K562 (cell line): ENCODE measurements around the gene RGS7. TPM values are rescaled to one million over a fixed set of nuclear protein-coding genes. Genes with fewer than 3 reads are reported as not detected.

Experiments used
- ATAC-seq: fragments of 200-7000 bp; cut with Tn5 transposase; 3 replicates; pipeline ENCODE4 v1.9.1; 2020; ENCODE audit warnings: moderate library complexity
- BruUV-seq: library from RNA; stranded (reverse); fragments of 400-500 nt; replicated peaks from 2 replicates; lab custom pipeline; 2021; lab: Mats Ljungman, UMichigan
- CTCF ChIA-PET: fragments of 300-600 bp; formaldehyde crosslinking; extraction: SDS; loops from one replicate; lab custom pipeline; 2021; ENCODE audit warnings: low intra/inter-chr PET ratio; lab: Yijun Ruan, JAX
- POLR2A ChIA-PET: fragments of 300-600, 350-650 bp; sonication (Branson Sonifier 250); formaldehyde crosslinking; extraction: SDS; loops from one replicate; lab custom pipeline; 2021; ENCODE audit warnings: antibody characterized with exemption, inconsistent platforms; lab: Yijun Ruan, JAX
- DNase-seq, 4 experiments: peaks; one replicate each; pipeline versions ENCODE4 v3.0.0 to v3.0.0-alpha.2; 2011 to 2018; ENCODE audit warnings: low spot score in 3 of 4, mixed read lengths in 3 of 4; ENCODE audit errors: extremely low read depth in 1 of 4
- FAIRE-seq: peaks from 2 replicates; lab custom pipeline; 2011; peaks lifted over from hg19 to GRCh38; lab: Jason Lieb, UNC
- H2AFZ ChIP-seq: 2 replicates; pipeline ENCODE4 v1.6.0; 2011; ENCODE audit warnings: low read depth, low read length, control low read depth, inconsistent platforms
- H3K27ac ChIP-seq: fragments of 200-600 bp; 3 replicates; pipeline ENCODE4 v1.8.0; 2011; ENCODE audit warnings: low read depth, mild to moderate bottlenecking, control low read depth, inconsistent platforms, low read length, moderate library complexity, mixed read lengths; ENCODE audit errors: extremely low read depth
- H3K27me3 ChIP-seq, 2 experiments: fragments of 300-600 bp in 1 of 2; 2 replicates in 1 of 2; 3 replicates in 1 of 2; pipeline versions ENCODE4 v1.6.0 to v1.8.0; 2011; ENCODE audit warnings: inconsistent platforms in 2 of 2, low read length in 2 of 2, mild to moderate bottlenecking in 1 of 2, mixed read lengths in 1 of 2, moderate library complexity in 1 of 2; ENCODE audit not compliant: control insufficient read depth in 2 of 2, insufficient read depth in 2 of 2
- H3K36me3 ChIP-seq: fragments of 300-600 bp; 3 replicates; pipeline ENCODE4 v1.8.0; 2011; ENCODE audit warnings: mild to moderate bottlenecking, low read length, inconsistent platforms; ENCODE audit not compliant: control insufficient read depth, insufficient read depth
- H3K4me1 ChIP-seq, 2 experiments: fragments of 200-600 bp in 1 of 2; replicated peaks in 1 of 2; 2 replicates in 1 of 2; 3 replicates in 1 of 2; pipeline versions ENCODE4 v1.5.1 to v1.8.0; 2011; ENCODE audit warnings: inconsistent platforms in 2 of 2, low read length in 2 of 2, mild to moderate bottlenecking in 1 of 2, mixed read lengths in 1 of 2, moderate library complexity in 1 of 2; ENCODE audit not compliant: control insufficient read depth in 2 of 2, insufficient read depth in 2 of 2
- H3K4me2 ChIP-seq: 2 replicates; pipeline ENCODE4 v1.6.1; 2011; ENCODE audit warnings: low read length, control low read depth, inconsistent platforms, mixed read lengths; ENCODE audit not compliant: insufficient read depth
- H3K4me3 ChIP-seq: fragments of 200-600 bp; sonication (generic), shearing (Covaris generic); 2 replicates; pipeline ENCODE4 v1.5.1; 2016; ENCODE audit warnings: control low read depth, inconsistent platforms
- H3K79me2 ChIP-seq: fragments of 200-600 bp; 3 replicates; pipeline ENCODE4 v1.8.0; 2011; ENCODE audit warnings: low read length, inconsistent platforms; ENCODE audit not compliant: control insufficient read depth, insufficient read depth
- H3K9ac ChIP-seq, 2 experiments: 2 replicates each; pipeline versions ENCODE4 v1.6.0 to v1.6.1; 2011; ENCODE audit warnings: low read depth in 2 of 2, low read length in 2 of 2, control low read depth in 1 of 2, inconsistent platforms in 1 of 2, mild to moderate bottlenecking in 1 of 2, mixed read lengths in 1 of 2; ENCODE audit not compliant: insufficient read depth in 1 of 2
- H3K9me1 ChIP-seq: one replicate; pipeline ENCODE4 v1.6.0; 2011; ENCODE audit warnings: inconsistent platforms, mild to moderate bottlenecking, low read length, moderate library complexity; ENCODE audit not compliant: control insufficient read depth, insufficient read depth
- H3K9me3 ChIP-seq: replicated peaks from 2 replicates; pipeline ENCODE4 v1.5.1; 2011; ENCODE audit warnings: low read depth, low read length, inconsistent platforms; ENCODE audit not compliant: control insufficient read depth, insufficient read depth
- H4K20me1 ChIP-seq: replicated peaks from 2 replicates; pipeline ENCODE4 v1.6.1; 2011; ENCODE audit warnings: low read length, inconsistent platforms, mixed read lengths; ENCODE audit not compliant: control insufficient read depth, insufficient read depth
- ARNT ChIP-seq, 2 experiments: fragments of 450-650 bp; IDR thresholded peaks; 2 replicates each; pipeline ENCODE4 v1.6.1; 2016; ENCODE audit warnings: mild to moderate bottlenecking in 1 of 2
- ATF1 ChIP-seq, 2 experiments: fragments of 450-650 bp in 1 of 2; IDR thresholded peaks; 2 replicates each; pipeline ENCODE4 v1.6.1; 2016; ENCODE audit warnings: missing compliant biosample characterization in 1 of 2, missing genetic modification characterization in 1 of 2
- BACH1 ChIP-seq: fragments of 200-800 bp; sonication (Bioruptor generic); IDR thresholded peaks from 2 replicates; pipeline ENCODE4 v1.6.1; 2016; ENCODE audit warnings: missing genetic modification characterization, missing compliant biosample characterization
- EGR1 ChIP-seq: fragments of 450-650 bp; conservative IDR thresholded peaks from 2 replicates; pipeline ENCODE4 v1.6.1; 2017; ENCODE audit warnings: mild to moderate bottlenecking
- EHMT2 ChIP-seq: fragments of 450-650 bp; IDR thresholded peaks from 2 replicates; pipeline ENCODE4 v1.6.1; 2018; ENCODE audit warnings: antibody characterized with exemption
- GABPB1 ChIP-seq: sonication (generic); formaldehyde crosslinking; IDR thresholded peaks from 2 replicates; pipeline ENCODE4 v1.8.0; 2022; ENCODE audit warnings: mild to moderate bottlenecking, missing genetic modification reagents
- NFE2 ChIP-seq: IDR thresholded peaks from 2 replicates; pipeline ENCODE4 v1.6.1; 2014; ENCODE audit warnings: antibody characterized with exemption, low read depth
- NFYB ChIP-seq: IDR thresholded peaks from 2 replicates; pipeline ENCODE4 v1.6.1; 2011; ENCODE audit warnings: mild to moderate bottlenecking, moderate library complexity; ENCODE audit not compliant: insufficient read length; ENCODE audit errors: extremely low read depth
- SNIP1 ChIP-seq: fragments of 450-650 bp; IDR thresholded peaks from 2 replicates; pipeline ENCODE4 v1.7.1; 2017; ENCODE audit warnings: low read depth, mild to moderate bottlenecking
- TCF3 ChIP-seq: sonication (generic); formaldehyde crosslinking; IDR thresholded peaks from 2 replicates; pipeline ENCODE4 v1.4.0; 2020; ENCODE audit warnings: mild to moderate bottlenecking, missing genetic modification reagents
- TEAD2 ChIP-seq: fragments of 450-650 bp; IDR thresholded peaks from 2 replicates; pipeline ENCODE4 v1.6.1; 2016; ENCODE audit warnings: missing genetic modification characterization, control low read depth, missing compliant biosample characterization
- ZNF24 ChIP-seq: fragments of 450-650 bp; IDR thresholded peaks from 2 replicates; pipeline ENCODE4 v1.6.1; 2016
- ZNF436 ChIP-seq: fragments of 250-450, 450-650 bp; sonication (Bioruptor Pico); formaldehyde crosslinking; IDR thresholded peaks from 2 replicates; pipeline ENCODE4 v1.7.0; 2020; ENCODE audit warnings: mild to moderate bottlenecking
- ZNF696 ChIP-seq: fragments of 250-450 bp; sonication (Bioruptor Pico); conservative IDR thresholded peaks from 2 replicates; pipeline ENCODE4 v1.4.0; 2020; ENCODE audit warnings: mild to moderate bottlenecking, moderate library complexity
- ZNF785 ChIP-seq: fragments of 250-450 bp; sonication (Bioruptor Pico); IDR thresholded peaks from 2 replicates; pipeline ENCODE4 v1.4.0; 2020; ENCODE audit warnings: mild to moderate bottlenecking
- WGBS: fragments of 100-300 bp; shearing (Covaris generic); methylation state at CpG from one replicate; pipeline ENCODE4 v1.1.6; 2016; ENCODE audit warnings: low coverage, mixed read lengths; ENCODE audit not compliant: insufficient coverage; ENCODE audit errors: missing lambda C conversion rate; 5-methylcytosine and 5-hydroxymethylcytosine counted together
- in situ Hi-C: fragments of 300-500 bp; cut with MboI; formaldehyde crosslinking; loops from 4 replicates; pipeline ENCODE4 v1.15.0; 2018; ENCODE audit warnings: inconsistent platforms, mixed read lengths
- intact Hi-C: fragments of 100-400 bp; cut with micrococcal nuclease; formaldehyde crosslinking; loops from 2 replicates; pipeline ENCODE4 v1.14.2; 2022
- polyA plus RNA-seq, 8 experiments: library from polyadenylated mRNA; depleted of rRNA in 4 of 8; stranded (reverse) in 5 of 8; unstranded in 3 of 8; fragments of >200 nt; fragmentation: Nextera tagmentation in 2 of 8; fragmentation: Illumina TruSeq in 1 of 8; extraction: Ambion mirVana in 2 of 8; extraction: Trizol in 1 of 8; gene quantifications; 2 replicates each; pipeline versions ENCODE4 v1.2.1 to v1.2.3, GENCODE V29; 2011 to 2014; ENCODE audit warnings: inconsistent platforms in 1 of 8, missing spikeins in 1 of 8
- total RNA-seq, 7 experiments: library from RNA; depleted of rRNA in 6 of 7; stranded (reverse); fragments of >200 nt in 6 of 7; fragmentation: Illumina TruSeq in 2 of 7; extraction: Trizol in 2 of 7; gene quantifications; 2 replicates each; pipeline versions ENCODE4 v1.2.1 to v1.2.3, GENCODE V29; 2011 to 2021; ENCODE audit warnings: low replicate concordance in 1 of 7
- TF ChIP-seq, protein P1 (sequence below): sonication (generic); formaldehyde crosslinking; IDR thresholded peaks from 2 replicates; pipeline ENCODE4 v1.8.1; 2023; ENCODE audit warnings: mild to moderate bottlenecking, missing genetic modification reagents
- TF ChIP-seq, protein P2 (sequence below): fragments of 450-650 bp; IDR thresholded peaks from 2 replicates; pipeline ENCODE4 v1.6.1; 2016; ENCODE audit warnings: borderline replicate concordance
- TF ChIP-seq, protein P3 (sequence below): fragments of 250-450 bp; sonication (Bioruptor Pico); IDR thresholded peaks from 2 replicates; pipeline ENCODE4 v1.8.0; 2021; ENCODE audit warnings: moderate library complexity, mild to moderate bottlenecking, inconsistent platforms

The RGS7 gene
- total and polyA plus RNA-seq, 9 of the 15 experiments (the other 6 are each of a cell fraction or from before 2014, with no cell fraction given), result not detected

DNA sequence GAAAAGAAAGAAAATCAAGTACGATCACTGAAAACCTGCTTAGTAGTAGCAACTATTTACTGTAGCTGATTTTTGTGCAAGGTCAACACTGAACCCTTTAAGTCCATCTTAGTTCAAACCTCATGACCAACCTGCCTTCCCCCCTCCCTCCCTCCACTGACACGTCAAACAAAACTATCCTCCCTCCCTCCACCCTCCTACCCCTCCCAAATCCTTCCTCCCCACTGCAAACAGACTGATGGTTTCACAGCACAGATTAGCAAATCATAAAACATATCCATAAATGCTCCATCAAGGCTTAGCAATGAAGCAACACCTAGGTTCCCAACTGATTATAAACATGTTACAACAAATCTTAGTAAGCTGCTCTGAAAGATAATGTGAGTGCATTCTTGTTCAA, 580.8 kb downstream of the RGS7 start (continued):
- TF ChIP-seq, protein P1, sequence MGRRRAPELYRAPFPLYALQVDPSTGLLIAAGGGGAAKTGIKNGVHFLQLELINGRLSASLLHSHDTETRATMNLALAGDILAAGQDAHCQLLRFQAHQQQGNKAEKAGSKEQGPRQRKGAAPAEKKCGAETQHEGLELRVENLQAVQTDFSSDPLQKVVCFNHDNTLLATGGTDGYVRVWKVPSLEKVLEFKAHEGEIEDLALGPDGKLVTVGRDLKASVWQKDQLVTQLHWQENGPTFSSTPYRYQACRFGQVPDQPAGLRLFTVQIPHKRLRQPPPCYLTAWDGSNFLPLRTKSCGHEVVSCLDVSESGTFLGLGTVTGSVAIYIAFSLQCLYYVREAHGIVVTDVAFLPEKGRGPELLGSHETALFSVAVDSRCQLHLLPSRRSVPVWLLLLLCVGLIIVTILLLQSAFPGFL (CRISPR knock-in tag), result no peak
- TF ChIP-seq TCF3 (CRISPR knock-in tag), result no peak
- TF ChIP-seq ATF1 (CRISPR knock-in tag; IDR thresholded peaks at IDR 0.05), result no peak
- no peak for TF ChIP-seq ATF1 (tag; IDR thresholded peaks at IDR 0.05)

DNA sequence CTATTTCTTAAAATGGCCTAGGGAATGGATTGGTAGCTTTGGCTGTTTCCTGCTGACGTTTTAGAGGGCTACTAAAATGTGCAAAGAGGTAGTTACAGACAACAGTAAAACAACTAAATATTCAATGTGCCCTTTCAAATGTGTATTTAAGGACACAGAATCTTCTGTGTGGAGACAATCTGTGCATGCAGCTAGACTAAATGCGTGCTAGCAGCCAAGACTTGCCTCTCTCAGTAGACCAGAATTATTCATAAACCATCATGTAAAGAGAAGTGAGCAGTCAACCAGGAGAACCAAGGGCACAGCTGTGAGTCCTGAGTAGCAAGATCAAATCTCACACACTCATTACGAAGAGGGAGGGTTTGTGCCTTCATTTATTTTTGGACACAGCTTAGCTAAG, 584.9 kb downstream of the RGS7 start:
- Histone ChIP-seq H3K4me2 (no peak overlapping the region), H3K4me3 (no peak overlapping the region), H3K9ac (no peak overlapping the region), H3K36me3 (no peaks in the 10 kb centered on the region), H3K27ac (no peak overlapping the region), H2AFZ (no peak overlapping the region), H3K9me1 (no peaks in the 10 kb centered on the region), H3K4me1 (no peaks in the 10 kb centered on the region), H3K79me2 (no peaks in the 10 kb centered on the region), H4K20me1 (no peaks in the 10 kb centered on the region), H3K9me3 (no peaks in the 10 kb centered on the region), H3K27me3 (no peaks in the 10 kb centered on the region)
- WGBS, result 0% methylated on average over 3 of the region's 3 CpGs
- TF ChIP-seq GABPB1, result no peak
- no peak for TF ChIP-seq ZNF785 (CRISPR knock-in tag)
- no peak for TF ChIP-seq ZNF24
- no peak for TF ChIP-seq BACH1
- TF ChIP-seq, protein P2, sequence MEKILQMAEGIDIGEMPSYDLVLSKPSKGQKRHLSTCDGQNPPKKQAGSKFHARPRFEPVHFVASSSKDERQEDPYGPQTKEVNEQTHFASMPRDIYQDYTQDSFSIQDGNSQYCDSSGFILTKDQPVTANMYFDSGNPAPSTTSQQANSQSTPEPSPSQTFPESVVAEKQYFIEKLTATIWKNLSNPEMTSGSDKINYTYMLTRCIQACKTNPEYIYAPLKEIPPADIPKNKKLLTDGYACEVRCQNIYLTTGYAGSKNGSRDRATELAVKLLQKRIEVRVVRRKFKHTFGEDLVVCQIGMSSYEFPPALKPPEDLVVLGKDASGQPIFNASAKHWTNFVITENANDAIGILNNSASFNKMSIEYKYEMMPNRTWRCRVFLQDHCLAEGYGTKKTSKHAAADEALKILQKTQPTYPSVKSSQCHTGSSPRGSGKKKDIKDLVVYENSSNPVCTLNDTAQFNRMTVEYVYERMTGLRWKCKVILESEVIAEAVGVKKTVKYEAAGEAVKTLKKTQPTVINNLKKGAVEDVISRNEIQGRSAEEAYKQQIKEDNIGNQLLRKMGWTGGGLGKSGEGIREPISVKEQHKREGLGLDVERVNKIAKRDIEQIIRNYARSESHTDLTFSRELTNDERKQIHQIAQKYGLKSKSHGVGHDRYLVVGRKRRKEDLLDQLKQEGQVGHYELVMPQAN, result no peak
- TF ChIP-seq EGR1, result no peak
- TF ChIP-seq ZNF696, result no peak
- no peak for TF ChIP-seq EHMT2
- no peak for TF ChIP-seq ARNT (IDR thresholded peaks at IDR 0.05)
- TF ChIP-seq, protein P3, sequence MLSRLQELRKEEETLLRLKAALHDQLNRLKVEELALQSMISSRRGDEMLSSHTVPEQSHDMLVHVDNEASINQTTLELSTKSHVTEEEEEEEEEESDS (CRISPR knock-in tag), result no peak
- TF ChIP-seq TEAD2 (tag), result no peak
- no peak for TF ChIP-seq ZNF436
- no peak for TF ChIP-seq NFE2
- no peak for TF ChIP-seq SNIP1
- TF ChIP-seq NFYB, result no peak
- in situ Hi-C loops (no loop called here), intact Hi-C loops (no loop called here)
- ATAC-seq, result no peak
- DNase-seq, result no peak
- no TSS peak for BruUV-seq
- CTCF ChIA-PET, result no interaction called here
- POLR2A ChIA-PET, result no interaction called here
- FAIRE-seq, result no peak
